PC-9 (cell line): ENCODE data around the gene MEF2C. TPM values are rescaled to one million over a fixed set of nuclear protein-coding genes. Genes with fewer than 3 reads are reported as not detected.

Source experiments
- BruUV-seq: library from RNA; stranded (reverse); fragments of 400-500 nt; replicated peaks from 2 replicates; lab custom pipeline; 2021; lab: Mats Ljungman, UMichigan
- CTCF ChIA-PET: fragments of 300-600 bp; sonication (Branson Sonifier 250); formaldehyde crosslinking; loops from one replicate; lab custom pipeline; 2022; ENCODE audit warnings: antibody characterized with exemption; lab: Charles Lee
- POLR2A ChIA-PET: fragments of 300-600 bp; sonication (Branson Sonifier 250); formaldehyde crosslinking; loops from one replicate; lab custom pipeline; 2022; ENCODE audit warnings: antibody characterized with exemption; ENCODE audit not compliant: unreplicated experiment; lab: Charles Lee
- DNase-seq, 2 experiments: peaks; one replicate each; pipeline versions ENCODE4 v3.0.0 to v3.0.0-alpha.2; 2015 to 2022; ENCODE audit warnings: mixed read lengths in 1 of 2
- H2AFZ ChIP-seq: fragments of 200-600 bp; sonication (generic); 2 replicates; pipeline ENCODE4 v1.8.1; 2017; ENCODE audit warnings: antibody characterized with exemption
- H3F3A ChIP-seq: fragments of 200-600 bp; sonication (generic); 2 replicates; pipeline ENCODE4 v1.8.1; 2017; ENCODE audit warnings: antibody characterized with exemption, mild to moderate bottlenecking, low read depth; ENCODE audit not compliant: insufficient read depth
- H3K27ac ChIP-seq: fragments of 200-600 bp; sonication (generic); 2 replicates; pipeline ENCODE4 v1.6.1; 2016; ENCODE audit warnings: mixed run types
- H3K27me3 ChIP-seq: fragments of 200-600 bp; sonication (generic); 2 replicates; pipeline ENCODE4 v1.6.1; 2016; ENCODE audit warnings: low read depth, mixed run types; ENCODE audit not compliant: insufficient read depth
- H3K36me3 ChIP-seq: fragments of 200-600 bp; sonication (generic); 2 replicates; pipeline ENCODE4 v1.6.1; 2016; ENCODE audit warnings: low read depth, mixed run types
- H3K4me1 ChIP-seq: fragments of 200-600 bp; sonication (generic); replicated peaks from 2 replicates; pipeline ENCODE4 v1.6.1; 2016; ENCODE audit warnings: mixed run types; ENCODE audit not compliant: insufficient read depth
- H3K4me2 ChIP-seq: fragments of 200-600 bp; sonication (generic); 2 replicates; pipeline ENCODE4 v1.6.1; 2017; ENCODE audit warnings: mixed run types
- H3K4me3 ChIP-seq: fragments of 200-600 bp; sonication (generic); 2 replicates; pipeline ENCODE4 v1.6.1; 2016; ENCODE audit warnings: mixed run types
- H3K79me2 ChIP-seq: fragments of 200-600 bp; sonication (generic); 2 replicates; pipeline ENCODE4 v1.6.1; 2017; ENCODE audit warnings: low read depth, mixed run types
- H3K9me2 ChIP-seq: fragments of 200-600 bp; sonication (generic); 2 replicates; pipeline ENCODE4 v1.8.1; 2017; ENCODE audit warnings: mild to moderate bottlenecking; ENCODE audit not compliant: insufficient read depth
- H3K9me3 ChIP-seq: fragments of 200-600 bp; sonication (generic); 2 replicates; pipeline ENCODE4 v1.8.1; 2016; ENCODE audit warnings: low read depth; ENCODE audit not compliant: insufficient read depth
- H4K20me1 ChIP-seq: fragments of 200-600 bp; sonication (generic); 2 replicates; pipeline ENCODE4 v1.8.1; 2017; ENCODE audit not compliant: insufficient read depth
- EZH2 ChIP-seq: fragments of 200-600 bp; sonication (generic); IDR thresholded peaks from 2 replicates; pipeline ENCODE4 v1.8.0; 2017; ENCODE audit warnings: antibody characterized with exemption, low read depth
- intact Hi-C: fragments of 100-400 bp; cut with micrococcal nuclease; formaldehyde crosslinking; loops from one replicate; pipeline ENCODE4 v1.10.0; 2022; ENCODE audit not compliant: unreplicated experiment
- total RNA-seq: library from RNA; stranded (reverse); gene quantifications from 2 replicates; pipeline ENCODE4 v1.2.3, GENCODE V29; 2021
- TF ChIP-seq, protein P1 (sequence below): fragments of 200-600 bp; sonication (generic); conservative IDR thresholded peaks from 2 replicates; pipeline ENCODE4 v1.6.1; 2017; ENCODE audit warnings: mixed run types, antibody characterized with exemption, mild to moderate bottlenecking, moderate library complexity

Gene MEF2C
- total RNA-seq, 1 experiment from 2014 or later: 2.5 TPM

DNA sequence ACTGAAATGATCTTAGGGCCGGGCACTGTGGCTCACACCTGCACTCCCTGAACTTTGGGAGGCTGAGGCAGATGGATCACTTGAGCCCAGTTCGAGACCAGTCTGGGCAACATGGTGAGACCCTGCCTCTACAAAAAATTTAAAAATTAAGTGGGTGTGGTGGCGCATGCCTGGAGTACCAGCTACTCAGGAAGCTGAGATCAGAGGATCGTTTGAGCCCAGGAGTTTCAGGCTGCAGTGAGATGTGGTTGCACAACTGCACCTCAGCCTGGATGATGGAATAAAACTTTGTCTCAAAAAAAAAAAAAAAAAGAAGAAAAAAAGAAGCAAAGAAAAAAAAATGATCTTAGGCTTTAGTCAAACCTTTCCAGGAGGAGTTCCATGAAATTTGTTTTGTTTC is 41.8 kb downstream of the MEF2C start:
- ChIA-PET CTCF (no interaction called here), POLR2A (no interaction called here)
- Histone ChIP-seq H3K9me3 (no peaks in the 10 kb centered on the region), H3K27ac (no peak overlapping the region), H3F3A (no peaks in the 10 kb centered on the region), H3K9me2 (no peaks in the 10 kb centered on the region), H3K4me2 (no peak overlapping the region), H3K4me3 (no peak overlapping the region), H3K27me3 (no peaks in the 10 kb centered on the region), H2AFZ (no peak overlapping the region; the same call in 1 of the 2 replicates), H3K79me2 (no peaks in the 10 kb centered on the region), H3K36me3 (no peaks in the 10 kb centered on the region), H3K4me1 (no peaks in the 10 kb centered on the region), H4K20me1 (no peaks in the 10 kb centered on the region)
- intact Hi-C loops: no loop called here
- TF ChIP-seq, protein P1, sequence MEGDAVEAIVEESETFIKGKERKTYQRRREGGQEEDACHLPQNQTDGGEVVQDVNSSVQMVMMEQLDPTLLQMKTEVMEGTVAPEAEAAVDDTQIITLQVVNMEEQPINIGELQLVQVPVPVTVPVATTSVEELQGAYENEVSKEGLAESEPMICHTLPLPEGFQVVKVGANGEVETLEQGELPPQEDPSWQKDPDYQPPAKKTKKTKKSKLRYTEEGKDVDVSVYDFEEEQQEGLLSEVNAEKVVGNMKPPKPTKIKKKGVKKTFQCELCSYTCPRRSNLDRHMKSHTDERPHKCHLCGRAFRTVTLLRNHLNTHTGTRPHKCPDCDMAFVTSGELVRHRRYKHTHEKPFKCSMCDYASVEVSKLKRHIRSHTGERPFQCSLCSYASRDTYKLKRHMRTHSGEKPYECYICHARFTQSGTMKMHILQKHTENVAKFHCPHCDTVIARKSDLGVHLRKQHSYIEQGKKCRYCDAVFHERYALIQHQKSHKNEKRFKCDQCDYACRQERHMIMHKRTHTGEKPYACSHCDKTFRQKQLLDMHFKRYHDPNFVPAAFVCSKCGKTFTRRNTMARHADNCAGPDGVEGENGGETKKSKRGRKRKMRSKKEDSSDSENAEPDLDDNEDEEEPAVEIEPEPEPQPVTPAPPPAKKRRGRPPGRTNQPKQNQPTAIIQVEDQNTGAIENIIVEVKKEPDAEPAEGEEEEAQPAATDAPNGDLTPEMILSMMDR: no peak
- no peak for TF ChIP-seq EZH2
- no TSS peak for BruUV-seq
- no peak for DNase-seq

DNA sequence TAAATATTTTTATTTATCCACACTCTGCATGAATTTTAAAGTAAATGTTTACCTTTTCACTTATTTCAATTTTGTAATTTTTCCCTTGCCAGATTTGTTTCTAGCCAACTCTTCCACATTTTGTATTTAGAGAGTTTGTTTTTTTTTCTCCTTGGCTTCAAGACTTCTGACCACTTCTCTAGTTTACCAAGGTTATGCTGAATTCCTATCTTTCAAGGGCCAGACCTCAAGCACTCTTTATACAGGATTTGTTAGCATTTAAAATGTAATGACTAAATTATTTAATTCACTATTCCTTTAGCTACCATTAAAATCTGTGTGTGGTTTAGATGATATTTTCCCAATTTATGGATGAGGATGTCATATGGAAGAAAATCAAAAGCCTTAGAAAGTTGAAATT is 42.5 kb downstream of the MEF2C start:
- no TSS peak for BruUV-seq
- ChIA-PET POLR2A (no interaction called here), CTCF (no interaction called here)
- no peaks in the 10 kb centered on the region for H3K9me2 ChIP-seq
- H3K4me3 ChIP-seq: no peak overlapping the region
- no peaks in the 10 kb centered on the region for H3K9me3 ChIP-seq
- H4K20me1 ChIP-seq: no peaks in the 10 kb centered on the region
- H3K36me3 ChIP-seq: no peaks in the 10 kb centered on the region
- intact Hi-C loops: no loop called here
- TF ChIP-seq, protein P1: no peak
- no peak for TF ChIP-seq EZH2
- no peaks in the 10 kb centered on the region for H3F3A ChIP-seq
- no peaks in the 10 kb centered on the region for H3K27me3 ChIP-seq
- no peaks in the 10 kb centered on the region for H3K4me1 ChIP-seq
- no peak overlapping the region for H3K4me2 ChIP-seq
- H2AFZ ChIP-seq: no peak overlapping the region
- H3K27ac ChIP-seq: no peak overlapping the region
- no peaks in the 10 kb centered on the region for H3K79me2 ChIP-seq
- DNase-seq: no peak

GRCh38 chr5:88839238-88839637 is 43.7 kb downstream of the MEF2C start:
- H4K20me1 ChIP-seq: no peaks in the 10 kb centered on the region
- no peaks in the 10 kb centered on the region for H3K9me3 ChIP-seq
- no peaks in the 10 kb centered on the region for H3F3A ChIP-seq
- no peak overlapping the region for H3K4me2 ChIP-seq
- intact Hi-C loops: no loop called here
- no peaks in the 10 kb centered on the region for H3K27me3 ChIP-seq
- no peak overlapping the region for H3K27ac ChIP-seq
- no peaks in the 10 kb centered on the region for H3K79me2 ChIP-seq
- no peaks in the 10 kb centered on the region for H3K9me2 ChIP-seq
- no peaks in the 10 kb centered on the region for H3K36me3 ChIP-seq
- no peak for TF ChIP-seq EZH2
- TF ChIP-seq, protein P1: no peak
- no peak overlapping the region for H2AFZ ChIP-seq
- BruUV-seq: no TSS peak
- POLR2A ChIA-PET: interaction anchor here (0.5 kb wide), 1 partner anchor 1570 kb away, joined by 4 read pairs; the partner anchor contains the start of gene CETN3
- no peaks in the 10 kb centered on the region for H3K4me1 ChIP-seq
- CTCF ChIA-PET: no interaction called here
- no peak overlapping the region for H3K4me3 ChIP-seq
- no peak for DNase-seq
